PFSK-1 (cell line): ENCODE data around the gene ZNF311.

Experiments
- FOXP2 ChIP-seq: optimal IDR thresholded peaks from 2 replicates; pipeline ENCODE3; 2011; ENCODE audit warnings: borderline replicate concordance, control low read depth, inconsistent platforms; ENCODE audit not compliant: insufficient read depth; ENCODE audit errors: extremely low read length, extremely low read depth
- POLR2AphosphoS5 ChIP-seq: IDR thresholded peaks from 2 replicates; pipeline ENCODE4 v1.6.1; 2012; ENCODE audit warnings: low read depth, mild to moderate bottlenecking, control low read depth, low read length, moderate library complexity
- SIN3A ChIP-seq: IDR thresholded peaks from 2 replicates; pipeline ENCODE4 v1.6.1; 2012; ENCODE audit warnings: mild to moderate bottlenecking, low read length, moderate library complexity, borderline replicate concordance; ENCODE audit not compliant: insufficient read depth
- TAF1 ChIP-seq: IDR thresholded peaks from 2 replicates; pipeline ENCODE4 v1.6.1; 2012; ENCODE audit warnings: low read length, control low read depth, borderline replicate concordance; ENCODE audit not compliant: insufficient read depth
- TF ChIP-seq, protein P1 (sequence below), 2 experiments: IDR thresholded peaks; 2 replicates each; pipeline versions ENCODE4 v1.6.1 to v1.8.0; 2011 to 2012; ENCODE audit warnings: low read depth in 2 of 2, low read length in 2 of 2, control low read depth in 1 of 2, inconsistent platforms in 1 of 2, mild to moderate bottlenecking in 1 of 2, moderate library complexity in 1 of 2; ENCODE audit not compliant: insufficient read depth in 1 of 2

ZNF311 gene

DNA sequence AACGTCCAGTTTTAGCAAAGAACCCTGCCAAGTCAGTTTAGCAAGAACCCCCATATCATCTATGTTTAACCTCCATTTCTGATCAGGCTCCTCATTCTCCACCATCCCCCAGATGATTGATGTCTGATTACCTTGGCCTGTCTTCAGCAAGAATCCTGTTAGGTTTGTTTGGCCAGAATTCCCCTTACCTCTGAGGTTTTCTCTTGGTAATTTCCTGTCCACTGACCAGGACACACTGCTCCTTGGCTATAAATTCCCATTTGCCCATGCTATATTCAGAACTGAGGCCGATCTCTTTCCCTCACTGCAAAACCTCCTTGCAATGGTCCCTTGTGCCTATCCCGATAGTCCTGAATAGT lies 27.0 kb downstream of the ZNF311 start:
- TF ChIP-seq TAF1 (no peak), FOXP2 (no peak), POLR2AphosphoS5 (no peak), SIN3A (no peak)
- TF ChIP-seq, protein P1, sequence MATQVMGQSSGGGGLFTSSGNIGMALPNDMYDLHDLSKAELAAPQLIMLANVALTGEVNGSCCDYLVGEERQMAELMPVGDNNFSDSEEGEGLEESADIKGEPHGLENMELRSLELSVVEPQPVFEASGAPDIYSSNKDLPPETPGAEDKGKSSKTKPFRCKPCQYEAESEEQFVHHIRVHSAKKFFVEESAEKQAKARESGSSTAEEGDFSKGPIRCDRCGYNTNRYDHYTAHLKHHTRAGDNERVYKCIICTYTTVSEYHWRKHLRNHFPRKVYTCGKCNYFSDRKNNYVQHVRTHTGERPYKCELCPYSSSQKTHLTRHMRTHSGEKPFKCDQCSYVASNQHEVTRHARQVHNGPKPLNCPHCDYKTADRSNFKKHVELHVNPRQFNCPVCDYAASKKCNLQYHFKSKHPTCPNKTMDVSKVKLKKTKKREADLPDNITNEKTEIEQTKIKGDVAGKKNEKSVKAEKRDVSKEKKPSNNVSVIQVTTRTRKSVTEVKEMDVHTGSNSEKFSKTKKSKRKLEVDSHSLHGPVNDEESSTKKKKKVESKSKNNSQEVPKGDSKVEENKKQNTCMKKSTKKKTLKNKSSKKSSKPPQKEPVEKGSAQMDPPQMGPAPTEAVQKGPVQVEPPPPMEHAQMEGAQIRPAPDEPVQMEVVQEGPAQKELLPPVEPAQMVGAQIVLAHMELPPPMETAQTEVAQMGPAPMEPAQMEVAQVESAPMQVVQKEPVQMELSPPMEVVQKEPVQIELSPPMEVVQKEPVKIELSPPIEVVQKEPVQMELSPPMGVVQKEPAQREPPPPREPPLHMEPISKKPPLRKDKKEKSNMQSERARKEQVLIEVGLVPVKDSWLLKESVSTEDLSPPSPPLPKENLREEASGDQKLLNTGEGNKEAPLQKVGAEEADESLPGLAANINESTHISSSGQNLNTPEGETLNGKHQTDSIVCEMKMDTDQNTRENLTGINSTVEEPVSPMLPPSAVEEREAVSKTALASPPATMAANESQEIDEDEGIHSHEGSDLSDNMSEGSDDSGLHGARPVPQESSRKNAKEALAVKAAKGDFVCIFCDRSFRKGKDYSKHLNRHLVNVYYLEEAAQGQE (IDR thresholded peaks at IDR 0.05; ENCODE audit: insufficient read depth in 1 of 2, low read depth in 2 of 2, low read length in 2 of 2) = no peak

DNA sequence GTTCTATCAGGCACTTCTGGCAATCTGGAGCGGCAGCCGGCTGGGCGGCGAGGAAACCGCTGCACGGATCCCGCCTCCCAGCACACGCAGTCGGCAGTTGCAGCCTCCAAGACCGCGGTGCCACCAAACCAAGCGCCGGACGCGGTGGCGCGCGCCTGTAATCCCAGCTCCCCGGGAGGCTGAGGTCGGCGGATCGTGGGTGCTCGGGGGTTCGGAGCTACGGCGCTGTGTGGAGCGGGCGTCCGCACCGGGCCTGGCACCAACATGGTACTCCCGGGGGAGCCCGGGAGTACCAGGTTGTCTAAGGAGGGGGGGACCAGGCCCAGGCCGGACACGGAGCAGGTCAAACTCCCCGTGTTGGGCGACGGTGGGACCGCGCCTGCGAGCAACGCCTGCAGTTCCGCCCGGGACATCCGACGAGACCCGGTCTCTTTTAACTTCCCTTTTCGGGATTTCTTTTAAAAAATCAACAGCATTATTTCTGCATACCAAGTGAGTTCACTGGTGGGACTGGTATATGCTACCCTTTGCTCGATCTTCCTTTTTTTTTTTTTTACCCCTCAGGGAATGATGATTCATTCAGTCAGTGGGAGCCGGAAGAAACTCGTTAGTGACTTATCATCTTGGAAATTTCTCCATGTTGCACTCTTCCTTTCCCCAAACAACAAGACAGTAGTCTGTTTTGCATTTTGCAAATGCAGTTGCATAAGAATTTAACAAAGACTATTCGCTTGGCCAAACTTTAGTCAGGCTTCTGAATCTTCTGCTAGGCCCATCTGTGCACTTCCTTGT lies 27.6 kb downstream of the ZNF311 start:
- TF ChIP-seq SIN3A (no peak), FOXP2 (no peak), TAF1 (no peak), POLR2AphosphoS5 (no peak)
- TF ChIP-seq, protein P1 (IDR thresholded peaks at IDR 0.05; ENCODE audit: insufficient read depth in 1 of 2, low read depth in 2 of 2, low read length in 2 of 2) = no peak

DNA sequence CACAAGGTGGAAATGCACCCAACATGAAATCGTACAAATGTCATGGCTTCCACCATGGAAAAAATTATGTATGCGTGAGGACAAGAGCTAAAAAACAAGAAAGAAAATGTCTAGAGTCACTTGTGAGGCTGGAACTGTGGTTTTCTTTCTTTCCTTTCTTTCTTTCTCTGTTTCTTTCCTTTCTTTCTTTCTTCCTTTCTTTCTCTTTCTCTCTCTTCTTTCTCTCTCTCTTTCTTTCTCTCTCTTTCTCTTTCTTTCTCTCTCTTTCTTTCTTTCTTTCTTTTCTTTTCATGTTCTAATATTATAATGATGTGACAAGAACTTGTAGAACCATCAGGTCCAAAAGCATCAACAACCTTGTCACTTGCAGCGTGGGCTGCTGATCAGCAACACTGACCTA lies 28.4 kb downstream of the ZNF311 start:
- TF ChIP-seq POLR2AphosphoS5 (no peak), SIN3A (no peak), TAF1 (no peak), FOXP2 (no peak)

DNA sequence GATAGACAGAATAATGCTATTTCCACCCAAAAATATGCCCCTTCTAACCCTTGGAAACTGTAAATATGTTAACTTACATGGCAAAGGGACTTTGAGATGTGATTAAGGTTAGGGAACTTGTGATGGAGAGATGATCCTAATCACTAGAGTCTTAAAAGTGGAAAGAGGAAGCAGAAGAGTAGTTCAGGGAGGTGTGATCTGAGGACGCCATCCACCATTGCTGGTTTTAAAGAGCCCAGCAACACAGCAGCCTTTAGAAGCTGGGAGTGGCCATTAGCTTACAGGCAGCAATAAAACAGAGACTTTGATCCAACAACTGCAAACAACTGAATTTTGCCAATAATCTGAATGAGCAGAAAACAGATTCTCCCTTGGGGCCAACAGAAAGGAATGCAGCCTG lies 30.6 kb downstream of the ZNF311 start:
- TF ChIP-seq, protein P1 (IDR thresholded peaks at IDR 0.05; ENCODE audit: insufficient read depth in 1 of 2, low read depth in 2 of 2, low read length in 2 of 2) = no peak
- no peak for TF ChIP-seq SIN3A
- TF ChIP-seq TAF1 = no peak
- no peak for TF ChIP-seq FOXP2
- no peak for TF ChIP-seq POLR2AphosphoS5

DNA sequence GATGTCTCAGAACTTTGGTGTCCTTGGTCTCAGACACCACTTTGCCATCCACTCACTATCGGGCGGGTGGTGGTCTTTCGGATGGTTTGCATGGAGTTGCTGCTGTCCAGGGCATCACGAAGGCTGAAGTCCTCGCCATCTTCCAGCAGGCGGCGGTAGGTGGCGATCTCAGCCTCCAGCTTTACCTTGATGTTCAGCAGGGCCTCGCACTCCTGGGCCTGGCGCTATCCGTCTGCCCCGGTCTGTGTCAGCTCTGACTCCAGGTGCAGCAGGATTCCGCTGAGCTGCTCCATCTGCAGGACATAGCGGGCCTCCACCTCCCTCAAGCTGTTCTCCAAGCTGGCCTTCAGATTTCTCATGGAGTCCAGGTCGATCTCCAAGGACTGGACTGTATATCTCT lies 36.0 kb downstream of the ZNF311 start:
- TF ChIP-seq, protein P1 (IDR thresholded peaks at IDR 0.05; ENCODE audit: insufficient read depth in 1 of 2, low read depth in 2 of 2, low read length in 2 of 2) = no peak
- no peak for TF ChIP-seq FOXP2
- no peak for TF ChIP-seq SIN3A
- no peak for TF ChIP-seq TAF1
- no peak for TF ChIP-seq POLR2AphosphoS5
